ENCODE data around the gene RNASE12.

GRCh38 chr14:20623798-20624197 lies 32.6 kb upstream of the RNASE12 start:
- TF ChIP-seq POLR2AphosphoS5 (IDR thresholded peaks at IDR 0.05; ENCODE audit: low read depth, low read length), result no peak
- TF ChIP-seq FOXP2 (optimal IDR thresholded peaks at IDR 0.05; ENCODE audit: borderline replicate concordance, extremely low read depth, extremely low read length, insufficient read depth), result no peak
- no peak for TF ChIP-seq REST (IDR thresholded peaks at IDR 0.05; ENCODE audit: insufficient read depth in 1 of 2, low read depth in 2 of 2, low read length in 2 of 2)

All from PFSK-1 (cell line).